ENCODE measurements around the gene BLMH.

GRCh38 chr17:30300818-30301217, 9.1 kb upstream of the BLMH start:
- TF ChIP-seq CTCF (IDR thresholded peaks at IDR 0.05 in 2 of 3, conservative IDR thresholded peaks at IDR 0.05 in 1 of 3; ENCODE audit: borderline replicate concordance in 1 of 3, insufficient read depth in 1 of 3, low read depth in 2 of 3, low read length in 2 of 3) (no peak), POLR2AphosphoS5 (IDR thresholded peaks at IDR 0.05; ENCODE audit: low read depth, low read length) (no peak), SP1 (IDR thresholded peaks at IDR 0.05; ENCODE audit: low read depth) (no peak), CEBPB (IDR thresholded peaks at IDR 0.05; ENCODE audit: low read depth) (no peak), REST (IDR thresholded peaks at IDR 0.05; ENCODE audit: low read depth) (no peak), EZH2 (IDR thresholded peaks at IDR 0.05) (no peak), EGR1 (IDR thresholded peaks at IDR 0.05; ENCODE audit: low read depth) (no peak), EZH2phosphoT487 (IDR thresholded peaks at IDR 0.05; ENCODE audit: borderline replicate concordance) (no peak), POLR2A (IDR thresholded peaks at IDR 0.05; ENCODE audit: borderline replicate concordance, extremely low read depth, insufficient read depth, insufficient read length) (no peak), SIN3A (IDR thresholded peaks at IDR 0.05; ENCODE audit: low read depth) (no peak), ZBTB33 (IDR thresholded peaks at IDR 0.05; ENCODE audit: extremely low read depth, insufficient replicate concordance, low read length) (no peak), RAD21 (IDR thresholded peaks at IDR 0.05; ENCODE audit: low read depth) (no peak)
- TF ChIP-seq, protein P1, sequence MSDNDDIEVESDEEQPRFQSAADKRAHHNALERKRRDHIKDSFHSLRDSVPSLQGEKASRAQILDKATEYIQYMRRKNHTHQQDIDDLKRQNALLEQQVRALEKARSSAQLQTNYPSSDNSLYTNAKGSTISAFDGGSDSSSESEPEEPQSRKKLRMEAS (IDR thresholded peaks at IDR 0.05) = no peak
